ENCODE measurements around the gene ZNF385A. TPM values are rescaled to one million over a fixed set of nuclear protein-coding genes. Genes with fewer than 3 reads are reported as not detected.

ZNF385A gene
- total RNA-seq, 4 donors from 2014 or later = 8.8 to 53.9 (median 21.1) TPM

DNA sequence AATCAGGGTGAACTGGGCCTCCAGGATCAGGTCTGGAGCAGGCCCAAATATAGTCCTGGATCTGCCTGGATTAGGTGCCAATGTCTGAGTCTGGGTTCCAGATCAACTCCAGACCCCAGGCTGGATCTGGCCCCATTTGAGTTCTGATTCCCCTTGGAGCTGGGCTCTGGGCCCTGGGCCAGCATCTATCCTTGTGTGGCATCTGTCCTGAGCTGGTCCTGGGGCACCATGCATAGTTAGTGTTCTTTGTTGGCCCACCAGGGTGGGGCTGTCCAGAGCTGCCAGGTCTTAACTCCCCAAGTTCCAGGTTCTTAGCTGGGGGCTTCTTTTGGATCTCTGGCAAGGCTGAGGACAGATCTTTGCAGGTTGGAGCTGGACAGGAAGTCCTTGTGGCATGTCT, 11.0 kb upstream of the ZNF385A start:
- TF ChIP-seq, protein P1, sequence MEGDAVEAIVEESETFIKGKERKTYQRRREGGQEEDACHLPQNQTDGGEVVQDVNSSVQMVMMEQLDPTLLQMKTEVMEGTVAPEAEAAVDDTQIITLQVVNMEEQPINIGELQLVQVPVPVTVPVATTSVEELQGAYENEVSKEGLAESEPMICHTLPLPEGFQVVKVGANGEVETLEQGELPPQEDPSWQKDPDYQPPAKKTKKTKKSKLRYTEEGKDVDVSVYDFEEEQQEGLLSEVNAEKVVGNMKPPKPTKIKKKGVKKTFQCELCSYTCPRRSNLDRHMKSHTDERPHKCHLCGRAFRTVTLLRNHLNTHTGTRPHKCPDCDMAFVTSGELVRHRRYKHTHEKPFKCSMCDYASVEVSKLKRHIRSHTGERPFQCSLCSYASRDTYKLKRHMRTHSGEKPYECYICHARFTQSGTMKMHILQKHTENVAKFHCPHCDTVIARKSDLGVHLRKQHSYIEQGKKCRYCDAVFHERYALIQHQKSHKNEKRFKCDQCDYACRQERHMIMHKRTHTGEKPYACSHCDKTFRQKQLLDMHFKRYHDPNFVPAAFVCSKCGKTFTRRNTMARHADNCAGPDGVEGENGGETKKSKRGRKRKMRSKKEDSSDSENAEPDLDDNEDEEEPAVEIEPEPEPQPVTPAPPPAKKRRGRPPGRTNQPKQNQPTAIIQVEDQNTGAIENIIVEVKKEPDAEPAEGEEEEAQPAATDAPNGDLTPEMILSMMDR (IDR thresholded peaks at IDR 0.05; ENCODE audit: low read depth) = no peak

DNA sequence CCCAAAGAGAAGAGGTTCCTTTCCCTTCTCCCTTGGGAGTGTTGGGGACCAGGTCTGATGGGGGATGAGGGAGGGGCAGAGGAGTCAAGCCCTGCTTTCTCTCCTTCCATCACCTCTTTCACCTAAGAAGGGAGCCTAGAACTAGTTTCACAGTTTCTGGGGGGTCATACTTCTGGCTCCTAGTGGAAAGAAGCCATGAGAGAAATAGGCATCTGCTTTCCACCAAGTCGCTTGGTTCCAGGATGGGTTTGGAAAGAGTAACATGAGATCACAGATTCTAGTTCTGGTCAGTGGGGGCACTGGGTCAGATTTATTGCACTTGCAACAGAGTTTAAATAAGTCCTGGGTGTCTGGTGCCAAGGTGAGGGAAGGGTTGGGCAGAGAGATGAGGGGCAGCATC, 10.5 kb upstream of the ZNF385A start:
- TF ChIP-seq, protein P1 (IDR thresholded peaks at IDR 0.05; ENCODE audit: low read depth) = no peak

GRCh38 chr12:54394281-54394719, 9.8 kb upstream of the ZNF385A start:
- TF ChIP-seq, protein P1 (IDR thresholded peaks at IDR 0.05; ENCODE audit: low read depth) = no peak

GRCh38 chr12:54393743-54394142, 9.2 kb upstream of the ZNF385A start:
- TF ChIP-seq, protein P1 (IDR thresholded peaks at IDR 0.05; ENCODE audit: low read depth) = no peak

- TF ChIP-seq, protein P1 (IDR thresholded peaks at IDR 0.05; ENCODE audit: low read depth) = no peak
Observed at GRCh38 chr12:54393207-54393609, 8.7 kb upstream of the ZNF385A start.

DNA sequence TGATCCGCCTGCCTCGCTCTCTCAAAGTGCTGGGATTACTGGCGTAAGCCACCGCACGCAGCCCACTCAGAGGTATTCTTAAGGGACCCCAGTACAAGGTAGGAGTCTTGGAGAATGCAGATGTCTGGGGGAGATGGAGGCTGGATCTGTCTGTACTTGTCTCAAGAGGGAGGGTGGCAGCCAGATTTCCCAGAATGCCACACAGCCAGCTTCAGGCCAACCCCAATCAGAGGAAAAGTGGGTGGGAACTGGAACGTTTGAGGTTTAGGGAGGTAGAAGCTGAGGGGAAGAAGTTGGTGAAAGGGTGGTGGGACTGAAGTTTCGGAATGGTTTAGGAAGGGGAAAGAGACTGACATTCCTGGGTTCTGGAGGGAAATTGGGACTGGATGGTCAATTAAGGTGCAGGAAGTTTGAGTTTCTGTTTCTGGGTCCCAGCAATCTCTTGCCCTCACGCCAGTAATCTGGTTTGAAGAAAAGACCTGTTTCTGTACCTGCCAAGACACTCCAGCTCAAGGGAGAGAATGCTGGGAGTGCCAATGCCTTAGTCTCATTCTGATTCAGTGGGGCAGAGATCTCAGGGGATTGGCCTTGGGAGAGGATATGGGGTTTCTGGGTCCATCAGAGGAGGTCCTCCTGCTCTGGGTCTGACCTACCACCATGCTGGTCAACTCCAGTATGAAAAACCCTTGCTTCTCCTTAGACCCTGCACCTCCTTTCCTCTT, 8.1 kb upstream of the ZNF385A start:
- TF ChIP-seq, protein P1 (IDR thresholded peaks at IDR 0.05; ENCODE audit: low read depth) = no peak

DNA sequence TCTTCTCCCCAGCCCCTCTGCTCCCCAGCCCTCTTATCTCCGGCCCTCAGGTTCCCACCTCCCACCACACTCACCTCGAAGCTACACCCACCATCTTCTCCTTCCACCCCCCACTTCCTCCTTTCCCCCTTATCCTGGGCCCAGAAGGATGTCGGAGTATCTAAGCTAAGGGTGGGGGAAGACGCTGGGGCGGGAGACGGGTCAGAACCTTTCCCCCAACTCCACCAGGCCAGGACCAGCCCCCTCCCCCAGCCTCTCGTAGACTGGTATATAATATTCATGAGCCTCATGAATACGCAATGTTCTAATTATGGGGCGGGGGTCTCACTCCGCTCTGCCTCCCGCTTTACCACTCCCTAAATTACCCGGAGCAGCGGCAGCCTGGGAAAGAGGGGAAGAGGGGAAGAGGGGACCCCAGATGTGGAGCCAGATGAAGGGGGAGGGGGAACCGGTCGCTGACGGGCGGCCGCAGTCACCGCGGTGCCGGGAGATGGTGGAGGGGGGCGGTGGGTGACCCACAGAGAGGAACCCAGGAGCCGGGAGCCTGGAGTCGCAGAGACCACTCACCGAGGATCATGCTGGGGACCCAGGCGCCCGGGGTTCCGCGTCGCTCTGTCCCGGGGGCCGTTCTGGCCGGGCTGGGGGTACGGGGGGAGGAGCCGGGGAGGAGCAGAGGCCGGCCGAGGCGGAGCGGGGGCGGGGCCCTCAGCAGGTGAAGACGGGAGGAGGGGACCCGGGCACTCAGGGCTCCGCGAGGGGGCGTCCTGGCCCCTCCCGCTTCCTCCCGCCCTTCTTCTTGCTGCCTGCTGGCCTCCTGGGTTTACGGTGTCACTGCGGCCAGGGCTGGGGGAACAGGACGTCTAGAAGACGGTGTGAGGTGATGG, 6.4 kb upstream of the ZNF385A start:
- TF ChIP-seq, protein P1 (IDR thresholded peaks at IDR 0.05; ENCODE audit: low read depth) = no peak

Measured in subcutaneous adipose tissue (tissue), 4 donors.